ENCODE results near the gene SSH2.

- TF ChIP-seq CTCF (IDR thresholded peaks at IDR 0.05) (peak; percentile 49 to 78 (median 64)), EP300 (IDR thresholded peaks at IDR 0.05) (no peak)
Observed at GRCh38 chr17:29778956-29779811, 150.8 kb downstream of the SSH2 start.

Measured in ovary (tissue), 3 donors.